ENCODE data around the gene TAS2R41. TPM values are rescaled to one million over a fixed set of nuclear protein-coding genes. Genes with fewer than 3 reads are reported as not detected.

TAS2R41 gene
- total RNA-seq, 1 experiment from 2014 or later: not detected

- no peak for ATAC-seq
- intact Hi-C loops (cut with micrococcal nuclease): no loop called here
- H3K4me3 ChIP-seq (ENCODE audit: low read length): no peak overlapping the region
- H4K20me1 ChIP-seq (ENCODE audit: low read length): no peaks in the 10 kb centered on the region
- CTCF ChIA-PET: no interaction called here
- POLR2A ChIA-PET (ENCODE audit: unreplicated experiment): no interaction called here
- H3K9ac ChIP-seq (ENCODE audit: low read length): no peak overlapping the region
- no peaks in the 10 kb centered on the region for H3K79me2 ChIP-seq (ENCODE audit: low read length)
- BruUV-seq (replicated peaks): no TSS peak
- TF ChIP-seq CTCF (conservative IDR thresholded peaks at IDR 0.05; ENCODE audit: low read depth, low read length) (no peak), EZH2phosphoT487 (IDR thresholded peaks at IDR 0.05; ENCODE audit: borderline replicate concordance, low read length) (no peak), EZH2 (IDR thresholded peaks at IDR 0.05; ENCODE audit: low read length, unreplicated experiment) (no peak)
- no peak overlapping the region for H2AFZ ChIP-seq (ENCODE audit: low read length)
- 0 out of 2 replicates have a peak, but pooled peaks cover 3% of the 10 kb centered on the region for H3K4me1 ChIP-seq (ENCODE audit: insufficient read depth, low read length)
- H3K27me3 ChIP-seq (ENCODE audit: low read length): peaks cover 18% of the 10 kb centered on the region; the same call in 1 of the 2 replicates
- H3K9me3 ChIP-seq (ENCODE audit: low read length): no peaks in the 10 kb centered on the region
- no peaks in the 10 kb centered on the region for H3F3A ChIP-seq (ENCODE audit: low read length, unreplicated experiment)
- no peaks in the 10 kb centered on the region for H3K36me3 ChIP-seq (ENCODE audit: low read depth, low read length)
- H3K9me2 ChIP-seq (replicated peaks; ENCODE audit: low read length): no peaks in the 10 kb centered on the region
- H3K27ac ChIP-seq (ENCODE audit: low read length): no peak overlapping the region
- DNase-seq: no peak
- no peak overlapping the region for H3K4me2 ChIP-seq (ENCODE audit: low read length)
These were observed 27.9 kb upstream of the TAS2R41 start for GRCh38 chr7:143449793-143450192.

GRCh38 chr7:143451122-143451521 is 26.6 kb upstream of the TAS2R41 start:
- Histone ChIP-seq H3K9ac (ENCODE audit: low read length) (no peak overlapping the region), H3K27me3 (ENCODE audit: low read length) (peaks cover 10% of the 10 kb centered on the region; the same call in 1 of the 2 replicates), H3K36me3 (ENCODE audit: low read depth, low read length) (no peaks in the 10 kb centered on the region), H3K9me2 (replicated peaks; ENCODE audit: low read length) (no peaks in the 10 kb centered on the region), H3K27ac (ENCODE audit: low read length) (no peak overlapping the region), H4K20me1 (ENCODE audit: low read length) (no peaks in the 10 kb centered on the region), H3K4me1 (ENCODE audit: insufficient read depth, low read length) (0 out of 2 replicates have a peak, but pooled peaks cover 3% of the 10 kb centered on the region), H3K79me2 (ENCODE audit: low read length) (no peaks in the 10 kb centered on the region), H3K9me3 (ENCODE audit: low read length) (no peaks in the 10 kb centered on the region), H3K4me2 (ENCODE audit: low read length) (no peak overlapping the region), H3F3A (ENCODE audit: low read length, unreplicated experiment) (no peaks in the 10 kb centered on the region), H2AFZ (ENCODE audit: low read length) (no peak overlapping the region), H3K4me3 (ENCODE audit: low read length) (no peak overlapping the region)
- intact Hi-C loops (cut with micrococcal nuclease): no loop called here
- BruUV-seq (replicated peaks): no TSS peak
- TF ChIP-seq EZH2phosphoT487 (IDR thresholded peaks at IDR 0.05; ENCODE audit: borderline replicate concordance, low read length) (no peak), CTCF (conservative IDR thresholded peaks at IDR 0.05; ENCODE audit: low read depth, low read length) (no peak), EZH2 (IDR thresholded peaks at IDR 0.05; ENCODE audit: low read length, unreplicated experiment) (no peak)
- ATAC-seq (no peak), DNase-seq (no peak)
- ChIA-PET CTCF (no interaction called here), POLR2A (ENCODE audit: unreplicated experiment) (no interaction called here)

- H3K27ac ChIP-seq (ENCODE audit: low read length): no peak overlapping the region
- ChIA-PET CTCF (no interaction called here), POLR2A (ENCODE audit: unreplicated experiment) (no interaction called here)
- no peak for TF ChIP-seq CTCF (conservative IDR thresholded peaks at IDR 0.05; ENCODE audit: low read depth, low read length)
- no peak for TF ChIP-seq EZH2 (IDR thresholded peaks at IDR 0.05; ENCODE audit: low read length, unreplicated experiment)
- no peak for TF ChIP-seq EZH2phosphoT487 (IDR thresholded peaks at IDR 0.05; ENCODE audit: borderline replicate concordance, low read length)
- H3K36me3 ChIP-seq (ENCODE audit: low read depth, low read length): no peaks in the 10 kb centered on the region
- H3K9me2 ChIP-seq (replicated peaks; ENCODE audit: low read length): no peaks in the 10 kb centered on the region
- ATAC-seq (no peak), DNase-seq (no peak)
- no peak overlapping the region for H3K4me2 ChIP-seq (ENCODE audit: low read length)
- intact Hi-C loops (cut with micrococcal nuclease): no loop called here
- H3K9me3 ChIP-seq (ENCODE audit: low read length): no peaks in the 10 kb centered on the region
- peaks cover 7% of the 10 kb centered on the region; the same call in 1 of the 2 replicates for H3K27me3 ChIP-seq (ENCODE audit: low read length)
- BruUV-seq (replicated peaks): no TSS peak
- no peaks in the 10 kb centered on the region for H4K20me1 ChIP-seq (ENCODE audit: low read length)
- peaks cover 4% of the 10 kb centered on the region; the same call in 1 of the 2 replicates for H3K4me1 ChIP-seq (ENCODE audit: insufficient read depth, low read length)
- H3F3A ChIP-seq (ENCODE audit: low read length, unreplicated experiment): no peaks in the 10 kb centered on the region
- H3K79me2 ChIP-seq (ENCODE audit: low read length): no peaks in the 10 kb centered on the region
- H3K9ac ChIP-seq (ENCODE audit: low read length): no peak overlapping the region
- no peak overlapping the region for H3K4me3 ChIP-seq (ENCODE audit: low read length)
- H2AFZ ChIP-seq (ENCODE audit: low read length): no peak overlapping the region
These were observed 25.9 kb upstream of the TAS2R41 start for GRCh38 chr7:143451746-143452145.
